GM23248 (cell line): ENCODE measurements around the gene MAPK4.

Experiments used
- EZH2 ChIP-seq: fragments of 200-600 bp; sonication (generic); IDR thresholded peaks from 2 replicates; pipeline ENCODE4 v1.6.1; 2018; ENCODE audit warnings: antibody characterized with exemption, mild to moderate bottlenecking; ENCODE audit not compliant: insufficient read depth, poor library complexity, severe bottlenecking
- EZH2phosphoT487 ChIP-seq: fragments of 200-600 bp; sonication (generic); IDR thresholded peaks from 2 replicates; pipeline ENCODE4 v1.6.1; 2018; ENCODE audit warnings: antibody characterized with exemption, moderate library complexity, mild to moderate bottlenecking, low read depth; ENCODE audit not compliant: insufficient read depth

DNA sequence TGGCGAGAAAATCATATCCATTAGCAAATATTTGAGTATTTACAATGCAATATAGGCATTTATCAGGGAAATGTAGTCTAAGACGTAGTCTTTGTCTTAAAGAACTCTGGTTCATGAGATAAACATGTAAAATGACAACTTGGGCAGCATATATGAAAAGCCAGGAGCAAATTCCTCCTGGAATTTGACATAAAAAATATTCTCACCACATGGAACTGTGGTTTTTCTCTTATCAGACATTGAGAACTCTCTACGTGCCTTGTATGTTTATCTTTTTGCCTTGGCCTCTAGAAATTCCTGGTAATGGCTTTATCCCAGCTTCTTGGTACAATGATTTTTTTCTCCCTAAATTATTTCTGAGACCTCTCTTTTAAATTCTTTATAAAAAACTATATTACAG is 2.8 kb downstream of the MAPK4 start:
- TF ChIP-seq EZH2 (no peak), EZH2phosphoT487 (no peak)
